ENCODE measurements around the gene JMJD1C. TPM values are rescaled to one million over a fixed set of nuclear protein-coding genes. Genes with fewer than 3 reads are reported as not detected.

Gene JMJD1C
- total RNA-seq, 1 donor from 2014 or later: 105 TPM

DNA sequence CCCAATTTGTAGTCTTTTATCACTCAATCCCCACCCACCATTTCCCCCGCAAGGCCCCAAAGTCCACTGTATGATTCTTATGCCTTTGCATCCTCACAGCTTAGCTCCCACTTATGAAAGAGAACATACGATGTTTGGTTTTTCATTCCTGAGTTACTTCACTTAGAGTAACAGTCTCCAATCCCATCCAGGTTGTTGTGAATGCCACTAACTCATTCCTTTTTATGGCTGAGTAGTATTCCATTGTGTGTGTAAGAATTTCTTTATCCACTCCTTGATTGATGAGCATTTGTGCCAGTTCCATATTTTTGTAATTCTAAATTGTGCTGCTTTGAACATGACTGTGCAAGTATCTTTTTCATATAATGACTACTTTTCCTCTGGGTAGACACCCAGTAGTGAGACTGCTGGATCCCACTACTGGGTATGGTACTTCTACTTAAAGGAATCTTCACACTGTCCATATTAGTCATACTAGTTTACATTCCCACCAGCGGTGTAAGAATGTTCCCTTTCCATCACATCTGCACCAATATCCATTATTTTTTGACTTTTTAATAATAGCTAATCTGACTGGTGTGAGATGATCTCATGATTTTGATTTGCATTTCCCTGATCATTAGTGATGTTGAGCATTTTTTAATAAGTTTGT lies 152.6 kb downstream of the JMJD1C start:
- H3K36me3 ChIP-seq: no peaks in the 10 kb centered on the region
- H3K9me3 ChIP-seq: no peaks in the 10 kb centered on the region
- no peaks in the 10 kb centered on the region for H3K27me3 ChIP-seq
- TF ChIP-seq POLR2A (IDR thresholded peaks at IDR 0.05) (no peak), POLR2AphosphoS5 (IDR thresholded peaks at IDR 0.05; ENCODE audit: insufficient read depth in 1 of 2, low read depth in 1 of 2) (no peak)
- TF ChIP-seq, protein P1, sequence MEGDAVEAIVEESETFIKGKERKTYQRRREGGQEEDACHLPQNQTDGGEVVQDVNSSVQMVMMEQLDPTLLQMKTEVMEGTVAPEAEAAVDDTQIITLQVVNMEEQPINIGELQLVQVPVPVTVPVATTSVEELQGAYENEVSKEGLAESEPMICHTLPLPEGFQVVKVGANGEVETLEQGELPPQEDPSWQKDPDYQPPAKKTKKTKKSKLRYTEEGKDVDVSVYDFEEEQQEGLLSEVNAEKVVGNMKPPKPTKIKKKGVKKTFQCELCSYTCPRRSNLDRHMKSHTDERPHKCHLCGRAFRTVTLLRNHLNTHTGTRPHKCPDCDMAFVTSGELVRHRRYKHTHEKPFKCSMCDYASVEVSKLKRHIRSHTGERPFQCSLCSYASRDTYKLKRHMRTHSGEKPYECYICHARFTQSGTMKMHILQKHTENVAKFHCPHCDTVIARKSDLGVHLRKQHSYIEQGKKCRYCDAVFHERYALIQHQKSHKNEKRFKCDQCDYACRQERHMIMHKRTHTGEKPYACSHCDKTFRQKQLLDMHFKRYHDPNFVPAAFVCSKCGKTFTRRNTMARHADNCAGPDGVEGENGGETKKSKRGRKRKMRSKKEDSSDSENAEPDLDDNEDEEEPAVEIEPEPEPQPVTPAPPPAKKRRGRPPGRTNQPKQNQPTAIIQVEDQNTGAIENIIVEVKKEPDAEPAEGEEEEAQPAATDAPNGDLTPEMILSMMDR (IDR thresholded peaks at IDR 0.05): no peak
- intact Hi-C loops (cut with DNase I): no loop called here
- no peak for DNase-seq (ENCODE audit: extremely low spot score in 2 of 2)
- H3K4me1 ChIP-seq: no peaks in the 10 kb centered on the region
- no peak overlapping the region for H3K4me3 ChIP-seq
- no peak overlapping the region for H3K27ac ChIP-seq

DNA sequence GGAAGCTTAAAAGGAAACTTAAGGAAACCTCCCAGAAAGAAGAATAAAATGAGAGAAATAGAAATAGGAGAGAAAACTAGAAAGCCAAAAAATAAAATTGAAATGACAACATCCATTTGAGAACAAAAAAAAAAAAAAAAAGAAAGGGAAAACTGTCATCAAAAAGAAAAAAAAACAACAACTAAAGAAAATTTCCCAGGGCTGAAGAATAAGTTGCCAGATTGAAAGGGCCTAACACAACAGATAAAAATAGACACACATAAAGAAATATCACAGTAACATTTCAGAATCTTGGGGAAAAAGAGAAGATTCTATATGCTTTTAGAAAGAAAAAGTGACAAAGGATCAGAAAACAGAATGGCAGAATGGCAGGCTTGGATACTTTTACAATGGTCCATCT lies 157.1 kb downstream of the JMJD1C start:
- intact Hi-C loops (cut with DNase I): no loop called here

DNA sequence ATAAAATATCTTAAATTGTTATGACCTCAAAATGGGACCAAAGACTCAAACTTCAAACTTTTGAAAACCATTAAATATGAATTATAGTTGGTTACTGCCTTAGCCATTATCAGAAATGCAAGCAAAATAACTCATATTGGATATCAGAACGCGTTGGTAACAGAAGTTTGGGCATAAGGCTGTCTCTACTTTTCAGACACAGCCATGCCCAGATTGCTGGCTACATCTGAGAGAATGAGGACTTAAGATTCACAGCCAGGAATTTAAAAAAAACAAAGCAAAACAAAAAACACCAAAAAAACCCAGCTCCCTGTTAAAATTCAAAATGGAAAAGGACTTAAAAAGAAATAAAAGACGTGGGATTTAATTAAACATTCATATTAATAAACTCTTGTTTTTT lies 161.6 kb downstream of the JMJD1C start:
- DNase-seq (ENCODE audit: extremely low spot score in 2 of 2): no peak

More for the DNA sequence above, 157.1 kb downstream of the JMJD1C start:
- Histone ChIP-seq H3K36me3 (no peaks in the 10 kb centered on the region), H3K9me3 (no peaks in the 10 kb centered on the region), H3K4me1 (no peaks in the 10 kb centered on the region), H3K27me3 (no peaks in the 10 kb centered on the region), H3K27ac (no peak overlapping the region), H3K4me3 (no peak overlapping the region)
- DNase-seq (ENCODE audit: extremely low spot score in 2 of 2): no peak
- TF ChIP-seq, protein P1 (IDR thresholded peaks at IDR 0.05): no peak
- TF ChIP-seq POLR2AphosphoS5 (IDR thresholded peaks at IDR 0.05; ENCODE audit: insufficient read depth in 1 of 2, low read depth in 1 of 2) (no peak), POLR2A (IDR thresholded peaks at IDR 0.05) (no peak)

DNA sequence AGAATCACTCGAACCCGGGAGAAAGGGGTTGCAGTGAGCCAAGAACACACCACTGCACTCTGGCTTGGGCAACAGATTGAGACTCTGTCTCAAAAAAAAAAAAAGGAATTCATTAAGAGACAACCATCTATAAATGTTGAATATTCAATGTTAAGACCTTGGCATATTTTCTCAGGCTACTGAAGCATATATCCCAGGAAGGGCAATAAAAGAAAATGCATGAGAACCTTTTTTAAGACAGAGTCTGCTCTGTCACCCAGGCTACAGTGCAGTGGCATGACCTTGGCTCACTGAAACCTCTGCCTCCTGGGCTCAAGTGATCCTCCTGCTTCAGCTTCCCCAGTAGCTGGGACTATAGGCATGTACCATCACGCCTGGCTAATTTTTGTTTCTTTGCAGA lies 165.0 kb downstream of the JMJD1C start:
- DNase-seq (ENCODE audit: extremely low spot score in 2 of 2): no peak
- no peaks in the 10 kb centered on the region for H3K36me3 ChIP-seq
- H3K9me3 ChIP-seq: no peaks in the 10 kb centered on the region
- intact Hi-C loops (cut with DNase I): no loop called here
- H3K4me3 ChIP-seq: no peak overlapping the region
- no peaks in the 10 kb centered on the region for H3K27me3 ChIP-seq
- H3K27ac ChIP-seq: no peak overlapping the region
- no peak for TF ChIP-seq POLR2A (IDR thresholded peaks at IDR 0.05)
- TF ChIP-seq, protein P1 (IDR thresholded peaks at IDR 0.05): no peak
- peaks cover 7% of the 10 kb centered on the region for H3K4me1 ChIP-seq

More for the DNA sequence above, 161.6 kb downstream of the JMJD1C start:
- H3K36me3 ChIP-seq: no peaks in the 10 kb centered on the region
- no peaks in the 10 kb centered on the region for H3K9me3 ChIP-seq
- H3K4me3 ChIP-seq: no peak overlapping the region
- intact Hi-C loops (cut with DNase I): no loop called here
- no peak overlapping the region for H3K27ac ChIP-seq
- TF ChIP-seq POLR2AphosphoS5 (IDR thresholded peaks at IDR 0.05; ENCODE audit: insufficient read depth in 1 of 2, low read depth in 1 of 2) (no peak), POLR2A (IDR thresholded peaks at IDR 0.05) (no peak)
- TF ChIP-seq, protein P1 (IDR thresholded peaks at IDR 0.05): no peak
- H3K27me3 ChIP-seq: no peaks in the 10 kb centered on the region
- H3K4me1 ChIP-seq: peaks cover 7% of the 10 kb centered on the region

DNA sequence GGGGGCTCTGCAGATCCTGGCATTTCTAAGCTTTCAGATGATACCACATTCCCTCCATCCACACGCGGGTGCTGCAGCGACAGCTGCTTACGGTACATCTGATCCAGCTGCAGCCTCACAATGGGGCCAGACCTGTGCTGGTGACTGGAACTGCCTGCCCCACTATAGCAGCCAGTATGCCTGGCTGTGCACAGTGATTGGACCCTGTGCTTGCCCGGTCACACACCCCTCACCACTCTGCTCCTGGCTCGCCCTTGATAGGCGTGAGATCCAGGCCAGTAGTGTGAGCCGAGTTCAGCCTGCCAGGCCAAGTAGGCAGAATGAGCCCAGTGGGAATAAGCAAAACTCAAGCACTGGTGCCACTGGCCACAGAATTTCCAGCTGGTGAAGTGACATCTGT lies 167.8 kb downstream of the JMJD1C start:
- no peaks in the 10 kb centered on the region for H3K9me3 ChIP-seq
- H3K36me3 ChIP-seq: no peaks in the 10 kb centered on the region
- H3K4me3 ChIP-seq: no peak overlapping the region
- H3K27me3 ChIP-seq: no peaks in the 10 kb centered on the region
- intact Hi-C loops (cut with DNase I): no loop called here
- peaks cover 7% of the 10 kb centered on the region for H3K4me1 ChIP-seq
- no peak for DNase-seq (ENCODE audit: extremely low spot score in 2 of 2)
- TF ChIP-seq POLR2AphosphoS5 (IDR thresholded peaks at IDR 0.05; ENCODE audit: insufficient read depth in 1 of 2, low read depth in 1 of 2) (no peak), POLR2A (IDR thresholded peaks at IDR 0.05) (no peak)
- TF ChIP-seq, protein P1 (IDR thresholded peaks at IDR 0.05): no peak
- H3K27ac ChIP-seq: no peak overlapping the region
